ENCODE results near the gene AGXT.

Gene AGXT

GRCh38 chr2:240876475-240877251, 8.0 kb downstream of the AGXT start:
- Histone ChIP-seq H3K9ac (no peak overlapping the region), H3K4me2 (no peak overlapping the region), H3K27ac (no peak overlapping the region), H4K20me1 (ENCODE audit: insufficient read depth) (no peaks in the 10 kb centered on the region), H3K27me3 (ENCODE audit: insufficient read depth, low read depth) (peaks cover 33% of the 10 kb centered on the region), H2AFZ (ENCODE audit: low read depth) (no peak overlapping the region), H3K36me3 (ENCODE audit: insufficient read depth) (no peaks in the 10 kb centered on the region), H3K79me2 (ENCODE audit: insufficient read depth, low read depth) (no peaks in the 10 kb centered on the region), H3K4me3 (IDR thresholded peaks at IDR 0.05; ENCODE audit: insufficient read depth, low read depth, low read length) (no peak overlapping the region), H3K4me1 (ENCODE audit: low read depth, poor library complexity, severe bottlenecking) (no peaks in the 10 kb centered on the region)
- TF ChIP-seq CTCF (conservative IDR thresholded peaks at IDR 0.05; ENCODE audit: low read depth, low read length): no peak

- H3K27ac ChIP-seq: no peak overlapping the region
- no peak overlapping the region for H3K4me3 ChIP-seq (IDR thresholded peaks at IDR 0.05; ENCODE audit: insufficient read depth, low read depth, low read length)
- H3K9ac ChIP-seq: no peak overlapping the region
- TF ChIP-seq CTCF (conservative IDR thresholded peaks at IDR 0.05; ENCODE audit: low read depth, low read length): no peak
- H4K20me1 ChIP-seq (ENCODE audit: insufficient read depth): no peaks in the 10 kb centered on the region
- no peak overlapping the region for H3K4me2 ChIP-seq
- peaks cover 38% of the 10 kb centered on the region for H3K27me3 ChIP-seq (ENCODE audit: insufficient read depth, low read depth)
- no peak overlapping the region for H2AFZ ChIP-seq (ENCODE audit: low read depth)
- H3K36me3 ChIP-seq (ENCODE audit: insufficient read depth): no peaks in the 10 kb centered on the region
- H3K4me1 ChIP-seq (ENCODE audit: low read depth, poor library complexity, severe bottlenecking): no peaks in the 10 kb centered on the region
- no peaks in the 10 kb centered on the region for H3K79me2 ChIP-seq (ENCODE audit: insufficient read depth, low read depth)
These were observed 9.1 kb downstream of the AGXT start for GRCh38 chr2:240877460-240878340.

- Histone ChIP-seq H4K20me1 (ENCODE audit: insufficient read depth) (no peaks in the 10 kb centered on the region), H3K9ac (no peak overlapping the region), H3K4me3 (IDR thresholded peaks at IDR 0.05; ENCODE audit: insufficient read depth, low read depth, low read length) (no peak overlapping the region), H3K79me2 (ENCODE audit: insufficient read depth, low read depth) (no peaks in the 10 kb centered on the region), H3K4me1 (ENCODE audit: low read depth, poor library complexity, severe bottlenecking) (no peaks in the 10 kb centered on the region), H3K4me2 (no peak overlapping the region), H3K36me3 (ENCODE audit: insufficient read depth) (no peaks in the 10 kb centered on the region), H3K27me3 (ENCODE audit: insufficient read depth, low read depth) (peaks cover 40% of the 10 kb centered on the region), H3K27ac (no peak overlapping the region), H2AFZ (ENCODE audit: low read depth) (no peak overlapping the region)
- TF ChIP-seq CTCF (conservative IDR thresholded peaks at IDR 0.05; ENCODE audit: low read depth, low read length): no peak
These were observed 9.8 kb downstream of the AGXT start for GRCh38 chr2:240878341-240878936.

GRCh38 chr2:240879105-240879504, 10.5 kb downstream of the AGXT start:
- Histone ChIP-seq H3K4me2 (no peak overlapping the region), H3K36me3 (ENCODE audit: insufficient read depth) (no peaks in the 10 kb centered on the region), H4K20me1 (ENCODE audit: insufficient read depth) (no peaks in the 10 kb centered on the region), H3K27me3 (ENCODE audit: insufficient read depth, low read depth) (peaks cover 36% of the 10 kb centered on the region), H3K4me3 (IDR thresholded peaks at IDR 0.05; ENCODE audit: insufficient read depth, low read depth, low read length) (no peak overlapping the region), H3K4me1 (ENCODE audit: low read depth, poor library complexity, severe bottlenecking) (no peaks in the 10 kb centered on the region), H3K27ac (no peak overlapping the region), H2AFZ (ENCODE audit: low read depth) (no peak overlapping the region), H3K79me2 (ENCODE audit: insufficient read depth, low read depth) (no peaks in the 10 kb centered on the region), H3K9ac (no peak overlapping the region)
- no peak for TF ChIP-seq CTCF (conservative IDR thresholded peaks at IDR 0.05; ENCODE audit: low read depth, low read length)

Measured in KMS-11 (cell line).